Stimulated activated naive CD8-positive, alpha-beta T cell treated with anti-CD3 and anti-CD28 coated beads, Interleukin-15, Interleukin-2, amounts not matched to agents 100 ng/mL and 50 ng/mL, for 24 hours (primary cell): ENCODE results near the gene CMIP.

Source experiments
- H3K27ac Mint-ChIP-seq: one replicate; pipeline ENCODE4 v1.8.0; 2021; ENCODE audit warnings: mild to moderate bottlenecking, mixed read lengths
- H3K27me3 Mint-ChIP-seq: one replicate; pipeline ENCODE4 v1.8.0; 2021; ENCODE audit warnings: mixed read lengths
- H3K36me3 Mint-ChIP-seq: one replicate; pipeline ENCODE4 v1.8.0; 2021; ENCODE audit warnings: low read depth, mixed read lengths
- H3K4me1 Mint-ChIP-seq: one replicate; pipeline ENCODE4 v1.8.0; 2021; ENCODE audit warnings: low read depth, mixed read lengths
- H3K4me3 Mint-ChIP-seq: one replicate; pipeline ENCODE4 v1.8.0; 2021; ENCODE audit warnings: mild to moderate bottlenecking, mixed read lengths
- H3K9me3 Mint-ChIP-seq: one replicate; pipeline ENCODE4 v1.8.0; 2021; ENCODE audit warnings: mixed read lengths

CMIP gene

DNA sequence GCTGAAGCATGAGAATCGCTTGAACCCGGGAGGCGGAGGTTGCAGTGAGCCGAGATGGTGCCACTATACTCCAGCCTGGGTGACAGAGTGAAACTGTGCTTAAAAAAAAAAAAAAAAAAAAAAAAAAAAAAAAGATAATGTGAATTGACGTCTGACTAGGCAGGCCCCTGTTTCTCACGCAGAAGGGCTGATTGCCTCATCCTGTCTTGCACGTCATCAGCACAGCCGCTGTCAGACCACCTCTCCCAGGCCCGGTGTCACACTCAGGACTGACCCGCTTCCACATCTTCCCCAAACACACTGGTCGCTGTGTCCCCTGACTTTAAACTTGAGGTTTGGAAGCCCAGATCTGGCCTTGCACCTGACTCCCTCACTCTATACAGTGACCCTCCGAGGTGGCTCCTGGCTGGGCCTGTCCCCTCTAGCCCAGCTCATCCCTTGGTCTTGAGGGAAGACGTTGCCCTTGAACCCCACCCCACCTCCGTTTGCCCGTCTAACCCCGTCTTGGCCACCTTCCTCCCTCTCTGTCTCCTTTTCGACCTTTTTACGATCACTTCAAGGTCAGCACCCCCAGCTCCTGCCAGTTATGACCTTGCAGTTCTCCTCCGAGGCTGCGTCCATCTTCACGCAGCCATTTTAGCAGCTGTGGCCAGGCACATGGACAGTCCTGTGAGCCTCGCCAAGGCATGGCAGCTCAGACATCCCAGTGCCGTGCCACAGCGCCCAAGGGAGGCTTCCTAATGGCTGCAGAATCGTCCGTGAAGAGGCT lies 184.6 kb downstream of the CMIP start:
- Mint-ChIP-seq H3K27ac (peak overlapping the region; percentile 73), H3K36me3 (no peaks in the 10 kb centered on the region), H3K4me1 (peaks cover 56% of the 10 kb centered on the region), H3K4me3 (no peak overlapping the region), H3K9me3 (no peaks in the 10 kb centered on the region), H3K27me3 (no peaks in the 10 kb centered on the region)

DNA sequence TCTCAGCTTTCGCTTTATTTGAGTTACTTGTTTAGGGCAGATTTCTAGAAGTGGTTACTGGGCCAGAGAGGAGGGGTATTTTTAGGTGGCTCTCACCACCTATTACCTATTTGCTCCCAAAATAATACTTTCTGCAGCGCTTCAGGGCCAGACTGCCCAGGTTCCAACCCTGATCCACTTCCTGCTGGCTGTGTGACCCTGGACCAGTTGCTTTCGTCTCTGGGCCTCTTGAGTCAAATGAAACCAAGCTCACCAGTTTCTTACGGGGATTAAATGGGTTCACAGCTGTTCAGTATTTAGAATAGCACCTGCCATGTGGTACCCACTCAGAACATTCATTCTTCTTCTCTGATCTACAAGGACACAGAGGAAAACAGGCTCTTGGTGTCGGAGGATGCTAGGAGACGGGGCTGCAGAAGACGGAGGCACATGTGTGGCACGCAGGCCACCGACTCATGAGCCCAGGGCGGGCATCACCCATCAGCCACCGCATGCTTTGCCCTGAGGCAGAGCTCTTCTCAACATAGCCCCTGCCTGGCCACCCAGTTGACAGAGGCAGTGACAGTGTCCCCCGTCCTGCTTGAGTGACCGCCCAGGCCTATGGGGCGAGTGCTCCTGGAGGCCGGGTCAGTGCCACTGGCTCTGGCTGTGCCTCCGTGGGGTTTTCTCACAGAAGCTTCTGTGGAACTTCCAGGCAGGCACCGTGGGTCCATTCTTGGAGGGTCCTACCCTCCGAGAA lies 185.5 kb downstream of the CMIP start:
- Mint-ChIP-seq H3K27ac (peak overlapping the region; percentile 72), H3K36me3 (no peaks in the 10 kb centered on the region)

DNA sequence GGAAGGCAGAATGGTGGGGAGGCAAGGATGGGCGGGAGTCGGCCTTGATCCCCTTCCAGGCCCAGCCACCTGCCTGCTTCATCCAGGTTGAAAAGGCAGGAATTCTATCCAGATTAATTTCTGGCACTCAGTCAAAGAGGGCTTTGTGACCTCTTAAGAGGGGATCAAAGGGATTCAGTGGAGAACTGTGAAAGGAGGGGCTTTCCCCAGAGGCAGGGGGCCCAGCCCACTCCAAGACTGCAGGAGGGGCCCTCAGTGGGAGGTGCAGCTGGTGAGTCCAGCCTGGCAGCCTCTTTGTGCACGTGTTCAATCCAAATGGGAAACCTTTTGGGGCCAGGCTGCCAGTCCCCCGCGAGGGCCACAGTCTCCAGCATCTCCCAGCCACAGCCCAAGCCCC lies 186.0 kb downstream of the CMIP start:
- peak overlapping the region; percentile 30 for H3K4me3 Mint-ChIP-seq
- no peaks in the 10 kb centered on the region for H3K27me3 Mint-ChIP-seq
- H3K36me3 Mint-ChIP-seq, result no peaks in the 10 kb centered on the region
- no peaks in the 10 kb centered on the region for H3K9me3 Mint-ChIP-seq
- H3K4me1 Mint-ChIP-seq, result peaks cover 67% of the 10 kb centered on the region
- peak overlapping the region; percentile 94 for H3K27ac Mint-ChIP-seq

More for the DNA sequence above, 185.5 kb downstream of the CMIP start:
- Mint-ChIP-seq H3K4me1 (peaks cover 61% of the 10 kb centered on the region), H3K4me3 (no peak overlapping the region), H3K27me3 (no peaks in the 10 kb centered on the region), H3K9me3 (no peaks in the 10 kb centered on the region)

DNA sequence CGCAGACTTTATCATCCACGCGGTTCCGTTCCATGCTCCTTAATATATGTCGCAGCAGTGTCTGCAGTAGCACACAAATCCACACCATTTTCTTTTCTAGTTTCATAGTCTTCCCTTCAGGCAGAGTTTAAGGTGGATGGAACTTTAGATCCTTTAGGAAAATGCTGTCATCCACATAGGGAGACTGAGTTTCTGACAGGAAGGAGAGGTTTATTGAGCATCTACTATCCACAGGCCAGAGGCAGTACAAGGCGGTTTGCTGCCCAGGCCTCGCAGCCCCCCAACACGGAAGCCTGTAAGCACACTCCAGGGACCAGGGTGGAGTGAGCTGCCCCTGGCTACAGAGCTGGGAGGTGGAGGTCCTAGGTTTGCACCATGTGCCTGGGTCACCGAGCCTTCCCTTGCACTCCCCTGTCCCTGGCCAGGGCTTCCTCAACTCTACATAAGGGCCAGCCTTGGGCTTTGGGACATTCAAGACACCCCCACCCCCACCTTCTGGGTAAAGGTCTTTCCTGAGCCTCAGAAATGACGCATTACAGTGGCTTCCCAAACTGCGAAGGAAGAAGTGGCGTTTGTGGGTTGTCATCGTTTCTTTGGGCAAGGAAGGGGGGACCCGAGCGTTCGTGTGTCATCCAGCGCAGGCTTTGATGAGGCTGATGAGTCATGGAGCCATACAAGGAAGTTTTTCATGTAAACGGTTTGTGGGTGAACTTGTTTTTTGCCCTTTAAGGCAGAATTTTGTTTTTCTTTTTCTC lies 188.0 kb downstream of the CMIP start:
- Mint-ChIP-seq H3K27me3 (no peaks in the 10 kb centered on the region), H3K27ac (peak overlapping the region; percentile 94), H3K9me3 (no peaks in the 10 kb centered on the region), H3K36me3 (no peaks in the 10 kb centered on the region), H3K4me1 (peaks cover 75% of the 10 kb centered on the region), H3K4me3 (peak overlapping the region; percentile 72)

DNA sequence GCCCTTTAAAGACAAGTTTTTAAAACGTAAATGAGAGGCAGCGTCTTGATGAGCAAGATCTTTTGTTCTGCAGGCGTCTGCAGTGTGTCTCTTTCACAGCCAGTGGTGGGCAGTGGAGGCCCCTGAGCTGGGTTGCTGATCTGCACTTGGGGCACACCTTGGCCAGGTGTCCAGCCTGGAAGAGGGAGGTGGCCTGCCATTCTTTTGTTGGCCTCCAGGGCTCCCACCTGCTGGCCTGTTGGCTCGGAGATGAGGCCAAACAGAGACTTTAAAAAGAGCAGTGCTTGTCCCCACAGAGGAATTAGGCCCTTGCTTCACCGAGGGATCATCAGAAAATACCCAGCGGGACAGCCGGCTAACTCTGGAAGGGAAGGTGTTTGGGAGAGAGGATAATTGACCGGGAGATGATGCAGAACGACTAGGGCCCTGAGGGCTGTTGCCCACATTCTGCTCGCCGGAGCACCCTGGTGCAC lies 188.6 kb downstream of the CMIP start:
- peaks cover 76% of the 10 kb centered on the region for H3K4me1 Mint-ChIP-seq
- peak overlapping the region; percentile 72 for H3K4me3 Mint-ChIP-seq
- H3K27me3 Mint-ChIP-seq, result no peaks in the 10 kb centered on the region
- H3K36me3 Mint-ChIP-seq, result no peaks in the 10 kb centered on the region
- H3K9me3 Mint-ChIP-seq, result no peaks in the 10 kb centered on the region
- peak overlapping the region; percentile 94 for H3K27ac Mint-ChIP-seq

DNA sequence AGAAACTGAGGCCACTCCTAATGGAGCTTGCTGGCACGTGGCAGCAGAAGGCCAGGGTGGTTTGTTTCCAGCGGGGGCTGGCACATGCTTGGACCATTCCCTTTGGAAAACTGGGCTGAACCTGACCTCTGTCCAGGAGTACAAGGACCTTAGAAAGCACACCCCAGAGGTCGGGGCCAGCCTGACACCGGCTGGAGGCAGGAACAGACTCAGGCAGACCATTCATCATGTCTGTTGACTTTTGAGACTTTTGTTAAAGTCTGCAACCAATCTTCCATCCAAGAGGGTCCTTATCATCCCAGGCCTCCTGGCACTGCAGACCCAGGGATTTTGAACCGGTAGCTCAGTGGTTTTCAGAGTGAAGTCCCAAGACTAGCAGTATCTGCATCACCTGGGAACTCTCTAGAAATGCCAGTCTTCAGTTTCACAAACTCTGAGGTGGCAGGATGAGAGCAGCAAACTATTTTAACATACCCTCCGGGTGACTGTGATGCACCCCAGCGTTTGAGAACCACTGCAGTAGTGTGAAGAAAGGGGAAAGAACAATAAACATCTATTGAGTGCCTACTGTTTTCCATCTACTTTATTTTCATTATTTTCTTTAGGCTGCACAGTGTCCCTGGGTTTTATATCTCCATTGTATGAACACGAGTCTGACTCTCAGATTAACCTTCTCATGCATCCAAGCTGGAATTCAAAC lies 189.2 kb downstream of the CMIP start:
- Mint-ChIP-seq H3K4me1 (peaks cover 76% of the 10 kb centered on the region), H3K4me3 (peak overlapping the region; percentile 14), H3K9me3 (no peaks in the 10 kb centered on the region), H3K36me3 (no peaks in the 10 kb centered on the region), H3K27ac (peak overlapping the region; percentile 94), H3K27me3 (no peaks in the 10 kb centered on the region)

DNA sequence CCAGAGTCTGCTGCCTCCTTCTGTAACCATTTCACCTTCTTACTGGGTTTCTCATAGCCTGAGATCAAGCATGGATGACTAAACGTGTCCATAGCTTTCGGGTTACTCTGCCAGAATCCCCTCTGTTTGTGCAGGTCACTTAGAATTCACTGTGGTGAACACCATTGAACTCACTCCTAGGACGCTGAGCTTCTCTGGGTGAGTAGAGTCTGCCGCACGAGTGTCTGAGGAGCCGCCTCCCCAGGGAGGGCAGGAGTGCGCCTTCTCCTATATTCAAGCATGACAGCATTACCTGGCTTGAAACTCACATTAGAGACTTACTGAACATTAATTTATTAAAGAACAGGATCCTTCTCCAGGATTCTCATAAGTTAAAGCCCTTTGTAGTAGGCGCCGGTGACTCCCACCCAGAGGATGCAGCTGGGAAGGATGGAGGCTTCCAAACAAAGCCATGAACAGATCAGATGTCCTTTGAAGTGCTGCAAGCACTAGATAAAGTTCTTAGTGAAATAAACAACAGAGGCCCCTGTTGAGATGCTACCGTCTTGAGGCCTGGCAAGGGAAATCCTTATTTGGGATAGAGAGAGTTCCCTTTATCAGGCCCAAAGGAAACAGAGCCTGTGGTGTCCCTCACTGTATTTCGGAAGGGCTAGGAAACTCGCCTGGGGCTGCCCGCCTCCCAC lies 189.9 kb downstream of the CMIP start:
- H3K27me3 Mint-ChIP-seq, result no peaks in the 10 kb centered on the region
- H3K9me3 Mint-ChIP-seq, result no peaks in the 10 kb centered on the region
- H3K4me1 Mint-ChIP-seq, result peaks cover 73% of the 10 kb centered on the region
- peak overlapping the region; percentile 94 for H3K27ac Mint-ChIP-seq
- H3K4me3 Mint-ChIP-seq, result peak overlapping the region; percentile 14
- no peaks in the 10 kb centered on the region for H3K36me3 Mint-ChIP-seq

DNA sequence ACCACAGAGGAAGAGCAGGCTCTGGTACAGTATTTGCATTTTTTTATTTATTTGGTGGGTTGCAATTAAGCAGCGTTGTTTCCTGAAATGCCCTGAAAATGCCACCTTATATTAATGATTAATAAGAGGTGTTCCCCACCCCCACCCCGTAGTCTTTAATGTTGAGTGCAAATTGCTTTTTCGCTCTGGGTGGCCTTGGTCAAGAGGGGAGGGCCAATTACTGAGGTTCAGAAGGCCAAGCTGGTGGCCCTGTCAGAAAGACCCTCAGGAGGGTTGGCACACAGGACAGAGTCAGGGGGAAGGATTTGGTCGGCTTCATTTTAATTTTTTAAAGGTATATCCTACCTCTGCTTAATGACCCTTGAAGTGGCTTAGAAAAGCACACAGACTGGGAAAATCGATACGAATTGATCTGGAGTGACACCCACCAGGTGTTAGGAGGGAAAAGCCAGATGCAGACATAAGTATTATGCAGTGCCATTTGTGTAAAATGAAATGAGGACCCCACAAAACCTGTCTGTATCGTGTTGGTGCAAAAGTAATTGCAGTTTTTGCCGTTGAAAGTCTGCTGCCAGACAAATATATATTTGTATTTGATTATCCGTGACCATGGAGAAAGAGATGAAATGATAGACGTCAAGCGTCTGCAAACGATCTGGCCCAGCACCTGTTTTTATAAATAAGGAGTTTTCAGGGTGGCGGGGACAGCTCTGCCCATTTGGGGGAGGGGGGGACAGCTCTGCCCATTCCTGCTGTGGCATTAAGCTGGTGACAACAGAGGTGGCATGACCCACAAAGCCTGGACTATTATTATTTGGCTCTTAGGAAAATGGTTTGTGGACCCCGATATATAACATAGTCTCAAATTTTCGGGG lies 190.7 kb downstream of the CMIP start:
- no peak overlapping the region for H3K27ac Mint-ChIP-seq
- no peaks in the 10 kb centered on the region for H3K36me3 Mint-ChIP-seq
- H3K4me1 Mint-ChIP-seq, result peaks cover 68% of the 10 kb centered on the region
- no peak overlapping the region for H3K4me3 Mint-ChIP-seq
- no peaks in the 10 kb centered on the region for H3K27me3 Mint-ChIP-seq
- no peaks in the 10 kb centered on the region for H3K9me3 Mint-ChIP-seq

DNA sequence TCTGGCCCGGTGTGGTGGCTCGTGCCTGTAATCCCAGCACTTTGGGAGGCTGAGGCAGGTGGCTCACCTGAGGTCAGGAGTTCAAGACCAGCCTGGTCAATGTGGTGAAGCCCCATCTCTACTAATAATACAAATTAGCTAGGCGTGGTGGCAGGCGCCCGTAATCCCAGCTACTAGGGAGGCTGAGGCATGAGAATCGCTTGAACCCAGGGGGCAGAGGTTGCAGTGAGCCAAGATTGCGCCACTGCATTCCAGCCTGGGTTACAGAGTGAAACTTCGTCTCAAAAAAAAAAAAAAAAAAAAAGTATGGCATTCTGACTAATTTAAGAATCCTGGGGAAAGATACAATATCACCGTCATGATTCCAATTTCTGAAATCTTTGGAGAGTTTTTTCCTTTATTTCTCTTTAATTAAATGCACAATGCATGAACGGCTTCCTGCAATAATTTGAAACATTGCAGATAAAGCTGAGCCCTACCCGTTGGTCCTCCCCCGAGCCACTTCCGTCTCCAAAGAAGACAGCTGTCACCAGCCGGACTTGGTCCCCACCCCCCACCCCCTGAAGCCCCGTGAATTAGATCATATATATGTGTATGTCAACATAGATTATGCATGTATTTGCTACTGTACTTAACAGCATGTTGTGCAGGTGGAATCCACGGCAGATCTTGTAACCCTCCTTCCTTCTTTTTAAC lies 191.8 kb downstream of the CMIP start:
- H3K4me1 Mint-ChIP-seq, result peaks cover 56% of the 10 kb centered on the region
- no peaks in the 10 kb centered on the region for H3K27me3 Mint-ChIP-seq
- H3K9me3 Mint-ChIP-seq, result no peaks in the 10 kb centered on the region
- H3K36me3 Mint-ChIP-seq, result no peaks in the 10 kb centered on the region
- no peak overlapping the region for H3K4me3 Mint-ChIP-seq
- H3K27ac Mint-ChIP-seq, result no peak overlapping the region

DNA sequence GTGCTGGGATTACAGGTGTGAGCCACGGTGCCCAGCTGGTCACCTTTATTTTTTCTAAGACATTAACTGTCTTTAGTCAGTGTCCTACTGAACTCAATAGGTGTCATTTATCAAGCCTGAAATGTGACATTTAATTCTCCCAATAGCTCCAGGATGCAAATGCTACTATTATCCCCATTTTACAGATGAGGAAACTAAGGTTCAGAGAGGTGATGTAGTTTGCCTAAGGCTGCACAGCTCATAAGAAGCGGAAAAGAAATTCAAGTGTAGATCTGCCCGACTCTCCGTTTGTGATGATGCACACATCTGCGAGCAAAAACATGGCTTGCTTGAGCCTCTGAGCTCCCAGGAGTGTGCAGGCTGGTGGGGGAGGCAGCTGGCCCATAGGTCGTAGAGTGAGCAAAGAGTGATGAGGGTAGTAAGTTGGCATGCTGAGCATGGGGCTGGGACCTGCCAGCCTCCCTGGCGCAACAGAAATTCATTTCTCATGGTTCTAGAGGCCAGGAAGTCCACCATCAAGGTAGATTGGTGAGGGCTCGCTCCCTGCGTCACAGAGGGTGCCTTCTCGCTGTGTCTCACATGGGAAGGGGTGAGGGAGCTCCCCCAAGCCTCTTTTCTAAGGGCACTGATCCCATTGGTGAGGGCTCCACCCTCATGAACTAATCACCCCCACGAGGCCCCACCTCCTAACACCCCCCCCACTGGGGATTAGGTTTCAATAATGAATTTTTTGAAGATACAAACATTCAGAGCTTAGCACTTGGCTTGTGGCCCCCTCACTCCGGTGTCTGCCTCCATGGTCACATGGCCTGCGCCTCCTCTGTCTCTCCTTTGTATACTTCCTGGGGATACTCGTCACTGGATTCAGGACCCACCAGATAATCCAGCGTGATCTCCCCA lies 193.0 kb downstream of the CMIP start:
- Mint-ChIP-seq H3K4me3 (no peak overlapping the region), H3K9me3 (no peaks in the 10 kb centered on the region), H3K4me1 (peaks cover 54% of the 10 kb centered on the region), H3K27me3 (no peaks in the 10 kb centered on the region), H3K27ac (no peak overlapping the region), H3K36me3 (no peaks in the 10 kb centered on the region)

DNA sequence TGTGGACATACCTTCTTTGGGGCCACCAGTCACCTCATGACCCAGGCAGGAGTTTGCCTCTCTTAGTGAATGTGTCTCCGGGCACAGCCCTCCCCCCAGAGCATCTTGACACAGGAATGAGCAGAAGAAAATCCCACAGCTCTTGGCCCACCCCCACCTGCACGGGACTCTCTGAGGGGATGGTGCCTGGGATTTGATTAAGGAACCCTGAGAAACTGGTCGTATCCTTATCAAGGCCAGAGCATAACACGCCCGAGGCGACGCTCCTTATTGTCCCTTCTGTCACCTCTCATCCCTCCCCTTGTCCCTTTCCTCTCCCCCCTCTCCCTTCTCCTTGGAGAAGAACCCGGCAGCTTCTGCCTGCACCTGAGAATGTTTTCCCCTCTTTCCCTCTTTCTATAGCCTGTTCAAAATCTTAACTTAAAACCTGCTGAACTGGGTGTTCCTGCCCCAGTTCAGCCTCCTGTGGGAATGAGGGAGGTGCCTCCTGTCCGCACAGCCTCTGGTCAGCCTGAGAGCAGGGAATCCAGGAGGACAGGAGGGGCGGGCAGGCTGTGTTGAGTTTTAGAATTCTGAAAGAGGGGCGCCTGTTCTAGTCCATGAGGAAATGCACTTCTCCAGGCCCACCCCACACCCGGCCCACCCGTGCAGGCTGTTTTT lies 193.8 kb downstream of the CMIP start:
- H3K27me3 Mint-ChIP-seq, result no peaks in the 10 kb centered on the region
- H3K9me3 Mint-ChIP-seq, result no peaks in the 10 kb centered on the region
- H3K4me1 Mint-ChIP-seq, result peaks cover 52% of the 10 kb centered on the region
- H3K4me3 Mint-ChIP-seq, result no peak overlapping the region
- no peak overlapping the region for H3K27ac Mint-ChIP-seq
- H3K36me3 Mint-ChIP-seq, result no peaks in the 10 kb centered on the region

DNA sequence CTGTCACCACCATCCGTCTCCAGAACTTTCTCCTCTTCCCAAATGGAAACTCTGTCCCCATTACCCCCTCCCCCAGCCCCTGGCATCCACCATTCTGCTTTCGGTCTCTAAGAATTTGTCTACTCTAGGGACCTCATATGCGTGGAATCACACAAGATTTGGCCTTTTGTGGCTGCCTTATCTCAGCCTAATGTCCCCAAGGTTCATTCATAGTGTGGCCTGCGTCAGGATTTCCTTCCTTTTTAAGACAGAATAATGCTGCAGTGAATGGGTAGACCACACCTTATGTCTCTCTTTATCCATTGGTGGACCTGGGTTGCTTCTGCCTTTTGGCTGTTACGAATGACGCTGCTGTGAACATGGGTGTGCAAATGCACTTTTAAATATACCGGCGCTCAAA lies 194.7 kb downstream of the CMIP start:
- Mint-ChIP-seq H3K27me3 (no peaks in the 10 kb centered on the region), H3K4me3 (no peak overlapping the region), H3K9me3 (no peaks in the 10 kb centered on the region), H3K4me1 (peaks cover 43% of the 10 kb centered on the region), H3K27ac (no peak overlapping the region), H3K36me3 (no peaks in the 10 kb centered on the region)
